ENCODE measurements around the gene SLC22A31. TPM values are rescaled to one million over a fixed set of nuclear protein-coding genes. Genes with fewer than 3 reads are reported as not detected.
A peak's percentile ranks its signal among the peaks of the same experiment; 100 is the strongest.

Gene SLC22A31
- total and polyA plus RNA-seq, 10 donors, result 0.98 to 8.3 (median 4.6) TPM

GRCh38 chr16:89222931-89223330, 22.6 kb upstream of the SLC22A31 start:
- Histone ChIP-seq H3K9me3 (peaks cover 2 to 21% (median 16%) of the 10 kb centered on the region in 8 donors), H3K36me3 (peaks cover 4 to 81% (median 61%) of the 10 kb centered on the region in 6 donors), H3K27ac (no peak overlapping the region), H3K4me3 (no peak overlapping the region), H3K27me3 (replicated peaks in 1 of 7) (no peaks in the 10 kb centered on the region), H3K4me1 (peaks cover 7 to 33% (median 16%) of the 10 kb centered on the region in 6 donors)
- TF ChIP-seq, protein P1, sequence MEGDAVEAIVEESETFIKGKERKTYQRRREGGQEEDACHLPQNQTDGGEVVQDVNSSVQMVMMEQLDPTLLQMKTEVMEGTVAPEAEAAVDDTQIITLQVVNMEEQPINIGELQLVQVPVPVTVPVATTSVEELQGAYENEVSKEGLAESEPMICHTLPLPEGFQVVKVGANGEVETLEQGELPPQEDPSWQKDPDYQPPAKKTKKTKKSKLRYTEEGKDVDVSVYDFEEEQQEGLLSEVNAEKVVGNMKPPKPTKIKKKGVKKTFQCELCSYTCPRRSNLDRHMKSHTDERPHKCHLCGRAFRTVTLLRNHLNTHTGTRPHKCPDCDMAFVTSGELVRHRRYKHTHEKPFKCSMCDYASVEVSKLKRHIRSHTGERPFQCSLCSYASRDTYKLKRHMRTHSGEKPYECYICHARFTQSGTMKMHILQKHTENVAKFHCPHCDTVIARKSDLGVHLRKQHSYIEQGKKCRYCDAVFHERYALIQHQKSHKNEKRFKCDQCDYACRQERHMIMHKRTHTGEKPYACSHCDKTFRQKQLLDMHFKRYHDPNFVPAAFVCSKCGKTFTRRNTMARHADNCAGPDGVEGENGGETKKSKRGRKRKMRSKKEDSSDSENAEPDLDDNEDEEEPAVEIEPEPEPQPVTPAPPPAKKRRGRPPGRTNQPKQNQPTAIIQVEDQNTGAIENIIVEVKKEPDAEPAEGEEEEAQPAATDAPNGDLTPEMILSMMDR (IDR thresholded peaks at IDR 0.05 in 8 of 11, conservative IDR thresholded peaks at IDR 0.05 in 3 of 11), result no peak
- TF ChIP-seq POLR2AphosphoS5 (IDR thresholded peaks at IDR 0.05) (no peak), POLR2A (IDR thresholded peaks at IDR 0.05) (no peak)
- intact Hi-C loops (cut with DNase I; ENCODE audit: low total_unique reads), result no loop called here
- DNase-seq, result no peak
- WGBS, 5 donors, result 93 to 96% (median 95%) methylated on average over 21 of the region's 21 CpGs

DNA sequence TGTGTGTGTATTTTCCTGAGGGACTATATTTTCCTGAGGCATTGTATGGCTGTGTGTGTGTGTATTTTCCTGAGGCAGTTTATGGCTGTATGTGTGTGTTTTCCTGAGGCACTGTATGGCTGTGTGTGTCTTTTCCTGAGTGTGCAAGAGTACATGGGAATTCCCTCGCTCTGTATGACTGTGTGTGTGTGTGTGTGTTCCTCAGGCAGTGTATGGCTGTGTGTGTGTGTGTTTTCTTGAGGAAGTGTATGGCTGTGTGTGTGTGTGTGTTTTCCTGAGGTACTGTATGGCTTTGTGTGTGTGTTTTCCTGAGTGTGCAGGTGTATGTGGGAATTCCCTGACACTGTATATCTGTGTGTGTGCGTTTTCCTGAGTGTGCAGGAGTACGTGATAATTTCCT, 21.3 kb upstream of the SLC22A31 start:
- 77 to 91% (median 84%) methylated on average over 3 of the region's 3 CpGs for WGBS, 5 donors

GRCh38 chr16:89219365-89219764, 19.0 kb upstream of the SLC22A31 start:
- TF ChIP-seq POLR2A (IDR thresholded peaks at IDR 0.05) (no peak), POLR2AphosphoS5 (IDR thresholded peaks at IDR 0.05) (no peak)
- TF ChIP-seq, protein P1 (IDR thresholded peaks at IDR 0.05 in 8 of 11, conservative IDR thresholded peaks at IDR 0.05 in 3 of 11), result no peak
- peaks cover 19 to 62% (median 33%) of the 10 kb centered on the region in 6 donors for H3K4me1 ChIP-seq
- H3K4me3 ChIP-seq, result no peak overlapping the region
- WGBS, 5 donors, result 65 to 78% (median 69%) methylated on average over 5 of the region's 5 CpGs
- H3K36me3 ChIP-seq, result peaks cover 4 to 45% (median 30%) of the 10 kb centered on the region in 6 donors
- no peak overlapping the region for H3K27ac ChIP-seq
- H3K27me3 ChIP-seq (replicated peaks in 1 of 7), result no peaks in the 10 kb centered on the region
- no peaks in the 10 kb centered on the region for H3K9me3 ChIP-seq
- no peak for DNase-seq
- intact Hi-C loops (cut with DNase I; ENCODE audit: low total_unique reads), result loop anchor here (10.0 kb wide), 2 partner anchors 275 to 485 kb away; no protein-coding TSS in a partner anchor

More for the DNA sequence above, 21.3 kb upstream of the SLC22A31 start:
- no peaks in the 10 kb centered on the region for H3K27me3 ChIP-seq (replicated peaks in 1 of 7)
- H3K36me3 ChIP-seq, result peaks cover 4 to 68% (median 48%) of the 10 kb centered on the region in 6 donors
- peaks cover 12 to 41% (median 22%) of the 10 kb centered on the region in 6 donors for H3K4me1 ChIP-seq
- H3K9me3 ChIP-seq, result peaks cover 0 to 8% (median 3%) of the 10 kb centered on the region in 8 donors
- H3K27ac ChIP-seq, result no peak overlapping the region
- no peak overlapping the region for H3K4me3 ChIP-seq
- intact Hi-C loops (cut with DNase I; ENCODE audit: low total_unique reads), result no loop called here
- TF ChIP-seq POLR2AphosphoS5 (IDR thresholded peaks at IDR 0.05) (no peak), POLR2A (IDR thresholded peaks at IDR 0.05) (no peak)
- TF ChIP-seq, protein P1 (IDR thresholded peaks at IDR 0.05 in 8 of 11, conservative IDR thresholded peaks at IDR 0.05 in 3 of 11), result no peak
- DNase-seq, result no peak

DNA sequence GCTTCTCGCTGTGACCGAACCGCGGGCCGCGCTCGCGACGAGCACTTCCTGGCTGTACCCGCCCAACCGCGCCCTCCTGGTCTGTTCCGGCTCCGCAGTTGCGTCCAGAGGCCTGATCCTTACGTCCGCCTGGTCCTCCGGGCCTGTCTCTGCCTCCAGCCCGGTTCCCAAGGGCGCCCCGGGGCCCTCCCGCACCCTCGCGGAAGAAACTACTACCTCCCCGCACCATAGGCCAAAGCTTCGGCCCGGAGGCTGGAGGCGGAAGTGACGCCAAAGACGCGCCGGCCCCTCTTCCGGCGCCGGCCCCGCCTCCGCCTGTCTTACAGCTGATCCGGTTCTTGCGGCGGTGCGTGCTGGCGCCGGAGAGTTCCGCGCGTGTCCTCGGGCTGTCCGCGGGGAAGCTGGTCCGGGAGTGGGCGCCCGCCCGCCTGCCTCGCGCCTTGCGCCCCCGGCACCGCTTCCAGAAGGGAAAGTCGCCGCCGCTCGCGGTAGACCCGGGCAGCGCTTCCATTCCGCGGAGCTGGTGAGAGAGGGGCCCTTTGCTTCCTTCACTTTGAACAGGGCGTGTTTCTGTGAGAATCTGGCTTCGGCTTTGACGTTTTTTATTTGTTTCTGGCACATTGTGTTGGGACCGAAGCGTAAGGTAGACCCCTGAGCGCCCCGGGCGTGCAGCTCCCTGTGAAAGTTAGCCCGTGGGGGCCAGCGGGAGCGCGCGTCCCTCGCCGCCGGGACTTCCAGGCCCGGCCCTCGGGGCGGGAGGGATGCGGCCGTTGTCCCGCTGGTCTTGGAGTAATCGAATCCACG, 17.3 kb upstream of the SLC22A31 start, which contains the start of gene ZNF778:
Gene ZNF778, plus strand, starts transcription at position 316 of the 804 bp plus-strand sequence. CDS start 3,425 bp downstream, outside the sequence.
- 0% methylated on average over 57 to 91 of the region's 91 CpGs for WGBS, 5 donors
- Histone ChIP-seq H3K27me3 (replicated peaks in 1 of 7) (no peaks in the 10 kb centered on the region), H3K36me3 (peaks cover 0 to 28% (median 15%) of the 10 kb centered on the region in 6 donors), H3K4me3 (peak within 1 kb of the TSS; percentile 86 to 100 (median 98)), H3K27ac (peak within 1 kb of the TSS; percentile 95 to 99 (median 96)), H3K4me1 (peaks cover 19 to 62% (median 33%) of the 10 kb centered on the region in 6 donors), H3K9me3 (no peaks in the 10 kb centered on the region)
- intact Hi-C loops (cut with DNase I; ENCODE audit: low total_unique reads), result loop anchor here (10.0 kb wide), 2 partner anchors 273 to 483 kb away; no protein-coding TSS in a partner anchor
- TF ChIP-seq POLR2A (IDR thresholded peaks at IDR 0.05), result peak in 2 of 3 donors; percentile 3 to 48
- TF ChIP-seq, protein P1 (IDR thresholded peaks at IDR 0.05 in 8 of 11, conservative IDR thresholded peaks at IDR 0.05 in 3 of 11), result peak in 4 of 11 experiments; percentile 5 to 40 (median 16)
- TF ChIP-seq POLR2AphosphoS5 (IDR thresholded peaks at IDR 0.05), result peak; percentile 93 to 96 (median 95)
- peak; percentile 96 for DNase-seq

Measured in spleen (tissue), 11 donors.